ENCODE measurements around the gene PTPRM. TPM values are rescaled to one million over a fixed set of nuclear protein-coding genes. Genes with fewer than 3 reads are reported as not detected.

PTPRM gene
- polyA plus RNA-seq, 2 of the 4 experiments (the other 2 are of a cell fraction) = 44.5 to 199 TPM

DNA sequence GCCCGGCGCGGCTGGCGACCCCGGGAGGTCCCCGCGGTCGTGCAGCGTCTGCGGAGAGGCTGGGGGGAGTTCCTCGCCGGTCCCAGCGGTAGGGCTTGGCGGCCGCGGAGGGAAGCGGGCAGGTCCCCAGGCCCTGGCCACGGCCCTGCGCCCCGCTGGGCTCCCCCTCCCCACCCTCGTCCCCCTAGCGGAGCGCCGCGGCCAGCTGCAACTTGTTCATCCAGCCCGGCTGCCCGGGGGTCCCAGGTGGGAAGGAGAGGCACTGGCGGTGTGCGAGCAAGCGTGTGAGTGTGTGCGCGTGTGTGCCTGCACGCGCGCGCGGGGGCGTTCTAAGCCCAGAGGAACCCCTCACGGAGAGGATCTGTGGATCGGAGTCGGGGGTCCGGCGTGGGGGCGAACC lies 1.3 kb downstream of the PTPRM start:
- TF ChIP-seq RAD21 (conservative IDR thresholded peaks at IDR 0.05 in 1 of 2, IDR thresholded peaks at IDR 0.05 in 1 of 2) (peak; percentile 19 to 40; a peak in 4 of 5 replicates), JUN (IDR thresholded peaks at IDR 0.05) (no peak), RFX5 (IDR thresholded peaks at IDR 0.05) (no peak)
- TF ChIP-seq, protein P1, sequence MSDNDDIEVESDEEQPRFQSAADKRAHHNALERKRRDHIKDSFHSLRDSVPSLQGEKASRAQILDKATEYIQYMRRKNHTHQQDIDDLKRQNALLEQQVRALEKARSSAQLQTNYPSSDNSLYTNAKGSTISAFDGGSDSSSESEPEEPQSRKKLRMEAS (IDR thresholded peaks at IDR 0.05) = peak; percentile 42; the same call in 1 of the 2 replicates
- peak overlapping the region; percentile 85 for H3K4me3 ChIP-seq
- no peaks in the 10 kb centered on the region for H3K9me3 ChIP-seq
- FAIRE-seq (no peak), DNase-seq (ENCODE audit: low read depth in 1 of 2, low spot score in 1 of 2) (no peak), ATAC-seq (peak; percentile 43 to 60; a peak in 5 of 6 replicates)
- 0% methylated on average over 4 of the region's 44 CpGs for WGBS (ENCODE audit: missing lambda C conversion rate)
- ChIA-PET CTCF (interaction anchor here (0.8 to 3.3 kb wide), 10 partner anchors 55 to 913 kb away, joined by 3 to 67 read pairs (median 6); no protein-coding TSS in a partner anchor), POLR2A (interaction anchor here (0.8 to 2.3 kb wide), 2 partner anchors 7 to 296 kb away, joined by 4 to 14 read pairs; no protein-coding TSS in a partner anchor)
- H3K27ac ChIP-seq = peak overlapping the region; percentile 83 to 98
- H3K4me1 ChIP-seq = peaks cover 29% of the 10 kb centered on the region
- peak overlapping the region; percentile 74 for H3K4me2 ChIP-seq

DNA sequence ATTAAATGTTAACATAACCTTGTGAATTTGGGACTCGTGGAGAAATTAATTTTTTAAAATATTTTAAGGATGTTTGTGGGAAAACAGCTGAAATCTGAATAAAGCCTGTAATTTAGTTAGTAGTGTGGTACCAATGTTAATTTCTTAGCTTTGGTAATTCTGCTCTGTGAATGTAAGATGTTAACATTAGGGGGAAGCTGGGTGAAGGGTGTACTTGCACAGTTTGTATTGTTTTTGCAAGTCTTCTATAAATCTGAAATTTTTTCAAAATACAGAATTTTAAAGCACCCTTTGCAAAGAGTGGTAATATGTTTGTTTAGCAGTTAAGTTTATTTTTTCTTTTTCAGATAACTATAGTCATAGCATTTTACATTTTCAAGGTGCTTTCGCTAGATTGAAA lies 4.5 kb downstream of the PTPRM start:
- ChIA-PET POLR2A (no interaction called here), CTCF (interaction anchor here (0.6 to 0.7 kb wide), 2 partner anchors 112 to 909 kb away, joined by 3 to 5 read pairs; no protein-coding TSS in a partner anchor)
- peak overlapping the region in 1 of 2 experiments; percentile 79; a peak in 2 of 6 replicates for H3K27ac ChIP-seq
- FAIRE-seq (no peak), DNase-seq (ENCODE audit: low read depth in 1 of 2, low spot score in 1 of 2) (no peak), ATAC-seq (no peak)
- H3K4me1 ChIP-seq = peaks cover 54% of the 10 kb centered on the region
- no peak overlapping the region for H3K4me3 ChIP-seq
- TF ChIP-seq HOXA7 (CRISPR knock-in tag; IDR thresholded peaks at IDR 0.05) (no peak), NPAS2 (CRISPR knock-in tag; IDR thresholded peaks at IDR 0.05; ENCODE audit: borderline replicate concordance) (no peak), ZFP36 (IDR thresholded peaks at IDR 0.05; ENCODE audit: borderline replicate concordance, partially characterized antibody) (no peak), REST (IDR thresholded peaks at IDR 0.05) (no peak), CHD2 (IDR thresholded peaks at IDR 0.05; ENCODE audit: low read length, partially characterized antibody) (no peak), KDM1A (IDR thresholded peaks at IDR 0.05; ENCODE audit: low read depth) (no peak), BHLHE40 (IDR thresholded peaks at IDR 0.05; ENCODE audit: low read depth, low read length) (no peak), GATA3 (IDR thresholded peaks at IDR 0.05; ENCODE audit: borderline replicate concordance) (no peak), NR3C1 (IDR thresholded peaks at IDR 0.05) (no peak), FOXS1 (CRISPR knock-in tag; IDR thresholded peaks at IDR 0.05) (no peak), POLR2A (IDR thresholded peaks at IDR 0.05; ENCODE audit: low read length) (no peak), EP300 (IDR thresholded peaks at IDR 0.05) (no peak), HMGXB4 (CRISPR knock-in tag; IDR thresholded peaks at IDR 0.05; ENCODE audit: borderline replicate concordance) (no peak)
- TF ChIP-seq, protein P2, sequence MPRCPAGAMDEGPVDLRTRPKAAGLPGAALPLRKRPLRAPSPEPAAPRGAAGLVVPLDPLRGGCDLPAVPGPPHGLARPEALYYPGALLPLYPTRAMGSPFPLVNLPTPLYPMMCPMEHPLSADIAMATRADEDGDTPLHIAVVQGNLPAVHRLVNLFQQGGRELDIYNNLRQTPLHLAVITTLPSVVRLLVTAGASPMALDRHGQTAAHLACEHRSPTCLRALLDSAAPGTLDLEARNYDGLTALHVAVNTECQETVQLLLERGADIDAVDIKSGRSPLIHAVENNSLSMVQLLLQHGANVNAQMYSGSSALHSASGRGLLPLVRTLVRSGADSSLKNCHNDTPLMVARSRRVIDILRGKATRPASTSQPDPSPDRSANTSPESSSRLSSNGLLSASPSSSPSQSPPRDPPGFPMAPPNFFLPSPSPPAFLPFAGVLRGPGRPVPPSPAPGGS (IDR thresholded peaks at IDR 0.05) = no peak
- TF ChIP-seq, protein P3, sequence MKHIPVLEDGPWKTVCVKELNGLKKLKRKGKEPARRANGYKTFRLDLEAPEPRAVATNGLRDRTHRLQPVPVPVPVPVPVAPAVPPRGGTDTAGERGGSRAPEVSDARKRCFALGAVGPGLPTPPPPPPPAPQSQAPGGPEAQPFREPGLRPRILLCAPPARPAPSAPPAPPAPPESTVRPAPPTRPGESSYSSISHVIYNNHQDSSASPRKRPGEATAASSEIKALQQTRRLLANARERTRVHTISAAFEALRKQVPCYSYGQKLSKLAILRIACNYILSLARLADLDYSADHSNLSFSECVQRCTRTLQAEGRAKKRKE (CRISPR knock-in tag; IDR thresholded peaks at IDR 0.05; ENCODE audit: low read depth) = no peak
- WGBS (ENCODE audit: missing lambda C conversion rate) = 63% methylated on average over 2 of the region's 2 CpGs
- no peaks in the 10 kb centered on the region for H3K9me3 ChIP-seq
- H3K4me2 ChIP-seq = peak overlapping the region; percentile 87
